NCI-H146 treated with DMSO at 0.1 percent for 48 hours (cell line): Measurements from ENCODE around the gene STYXL1.

Source experiments
- DNase-seq: peaks from one replicate; lab custom pipeline; 2025; ENCODE audit not compliant: unreplicated experiment; lab: John Stamatoyannopoulos, UW

The STYXL1 gene

GRCh38 chr7:75981453-75982305, 66.1 kb downstream of the STYXL1 start:
- no peak for DNase-seq

GRCh38 chr7:75981203-75981452, 66.7 kb downstream of the STYXL1 start:
- DNase-seq = no peak

- no peak for DNase-seq
Observed at GRCh38 chr7:75980430-75981202, 67.2 kb downstream of the STYXL1 start.

DNA sequence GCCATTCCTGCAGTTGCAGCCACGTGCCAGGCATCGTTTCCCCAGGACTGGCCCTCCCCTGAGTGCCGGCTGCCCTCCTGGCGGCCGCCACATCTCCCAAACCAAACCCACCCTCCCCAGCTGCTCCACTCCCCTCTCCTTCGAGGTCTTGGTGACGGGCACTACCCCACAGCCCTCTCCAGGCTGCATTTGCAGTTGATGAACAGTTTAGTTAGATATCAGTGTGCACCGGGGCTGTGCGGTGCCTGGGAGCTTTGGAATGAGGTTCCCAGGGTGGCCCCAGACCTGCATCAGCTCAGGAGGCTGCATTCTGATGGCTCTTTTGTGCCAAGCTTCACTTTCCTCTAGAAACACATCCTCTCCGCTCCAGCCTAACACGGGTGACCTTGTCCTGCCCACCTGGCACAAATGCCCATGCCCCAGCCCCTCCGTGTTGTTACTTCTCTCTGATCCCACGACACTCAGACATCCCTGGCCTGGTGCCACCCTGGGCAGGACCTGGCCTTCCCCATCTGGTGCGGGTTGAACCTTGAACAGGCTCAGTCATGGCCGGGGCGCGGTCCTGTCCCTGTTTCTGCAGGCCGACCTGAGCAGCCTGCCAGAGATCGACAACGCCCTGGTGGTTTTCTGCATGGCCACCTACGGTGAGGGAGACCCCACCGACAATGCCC, 67.9 kb downstream of the STYXL1 start:
- DNase-seq = no peak

- no peak for DNase-seq
Observed at GRCh38 chr7:75977743-75978142, 70.1 kb downstream of the STYXL1 start.

DNA sequence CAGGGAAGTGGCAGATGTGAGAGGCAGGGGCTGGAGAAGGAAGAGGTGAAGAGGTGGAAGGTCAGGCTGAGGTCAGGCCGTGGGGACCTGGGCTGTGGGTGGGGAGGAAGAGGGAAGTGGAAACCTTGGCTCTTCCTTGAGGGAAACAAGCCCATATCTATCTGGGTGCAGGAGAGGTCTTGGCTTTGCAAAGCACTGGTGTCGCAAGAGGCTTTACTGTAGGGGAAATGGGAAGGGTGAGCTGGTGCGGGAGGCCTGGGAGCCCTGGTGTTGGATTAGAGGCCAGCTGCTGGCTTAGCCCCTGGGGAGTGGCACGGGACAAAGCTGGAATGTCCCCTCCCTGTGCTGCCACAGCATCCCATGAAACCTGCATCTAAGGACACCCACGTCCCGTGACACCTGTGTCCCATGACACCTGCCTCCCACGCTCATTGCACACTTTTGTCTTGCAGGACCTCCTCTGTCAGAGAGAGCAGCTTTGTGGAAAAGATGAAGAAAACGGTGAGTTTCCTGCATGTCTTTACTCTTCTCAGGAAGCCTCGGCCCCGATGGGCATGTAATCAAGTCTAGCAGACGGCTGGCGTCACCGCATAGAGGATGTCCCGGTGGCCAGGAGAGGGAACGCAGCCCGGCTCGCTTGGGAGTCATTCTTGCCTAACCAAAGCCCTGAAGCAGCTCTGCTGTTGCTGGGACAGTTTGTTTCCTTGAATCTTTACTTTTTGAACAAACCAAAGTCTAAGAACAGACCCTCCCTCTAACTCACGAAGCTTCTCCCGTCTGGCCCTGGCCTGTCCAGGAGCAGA, 75.6 kb downstream of the STYXL1 start:
- DNase-seq = no peak

- no peak for DNase-seq
Observed at GRCh38 chr7:75971309-75971960, 76.4 kb downstream of the STYXL1 start.

GRCh38 chr7:75969704-75970498, 77.9 kb downstream of the STYXL1 start:
- no peak for DNase-seq

DNA sequence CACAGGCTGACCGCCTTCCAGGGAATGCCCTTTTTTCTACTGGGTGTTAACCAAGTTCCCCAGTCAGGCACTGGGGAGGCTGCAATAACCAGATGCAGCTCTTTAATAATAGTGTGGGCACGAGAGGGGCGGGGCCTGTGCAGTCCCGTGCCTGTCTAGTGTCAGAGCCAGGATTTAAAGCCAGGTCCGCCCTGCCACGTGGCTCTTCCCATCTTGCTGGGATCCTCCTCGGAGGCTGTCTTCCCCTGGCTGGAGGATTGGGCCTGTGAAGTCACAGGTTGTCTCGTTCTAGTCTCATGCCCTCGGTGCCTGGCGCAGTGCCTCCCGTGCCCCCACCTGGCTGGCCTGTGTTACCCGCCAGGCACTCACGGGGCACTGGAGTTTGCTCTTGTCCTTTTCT, 78.6 kb downstream of the STYXL1 start:
- DNase-seq = no peak

DNA sequence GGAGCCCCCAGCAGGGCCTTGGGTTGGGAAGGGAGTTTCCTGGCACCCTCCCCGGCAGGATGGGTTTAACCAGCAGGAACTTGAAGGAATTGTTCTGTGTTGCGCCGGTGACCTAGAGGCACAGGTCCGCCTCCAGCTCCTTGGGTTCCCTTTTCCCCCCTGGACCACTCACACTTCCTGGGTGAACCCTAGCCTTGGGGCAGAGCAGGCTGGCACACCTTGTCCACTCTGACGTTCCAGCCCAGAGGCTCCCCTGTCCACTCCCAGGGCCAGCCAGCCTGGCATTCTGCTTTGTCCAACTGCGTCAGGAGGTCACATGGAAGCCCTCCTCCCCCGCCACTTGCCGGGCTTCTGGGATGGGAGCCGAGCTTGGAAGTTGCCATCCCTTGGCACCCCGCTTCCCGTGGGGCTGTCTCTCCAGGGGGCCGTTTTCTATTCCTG, 79.2 kb downstream of the STYXL1 start:
- DNase-seq = no peak

DNA sequence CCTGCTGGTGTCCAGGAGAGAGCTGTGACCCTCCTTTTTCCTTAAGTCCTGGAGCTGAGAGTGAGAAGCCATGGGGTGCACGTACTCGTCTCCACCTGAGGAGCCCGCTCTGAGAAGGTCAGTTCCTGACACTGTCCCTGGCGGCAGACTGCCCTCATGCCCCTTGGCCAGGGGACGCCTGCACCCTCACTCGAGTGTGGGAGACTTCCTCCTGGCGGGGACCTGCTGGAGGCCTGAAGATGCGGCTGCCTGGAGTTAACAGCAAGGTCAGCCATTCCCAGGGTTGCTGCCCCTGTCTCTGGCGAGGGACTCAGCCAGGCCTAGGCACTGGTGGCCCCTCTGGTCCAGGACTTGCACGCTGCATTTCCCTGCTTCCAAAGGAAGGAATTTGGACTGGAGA, 79.8 kb downstream of the STYXL1 start:
- DNase-seq = no peak

DNA sequence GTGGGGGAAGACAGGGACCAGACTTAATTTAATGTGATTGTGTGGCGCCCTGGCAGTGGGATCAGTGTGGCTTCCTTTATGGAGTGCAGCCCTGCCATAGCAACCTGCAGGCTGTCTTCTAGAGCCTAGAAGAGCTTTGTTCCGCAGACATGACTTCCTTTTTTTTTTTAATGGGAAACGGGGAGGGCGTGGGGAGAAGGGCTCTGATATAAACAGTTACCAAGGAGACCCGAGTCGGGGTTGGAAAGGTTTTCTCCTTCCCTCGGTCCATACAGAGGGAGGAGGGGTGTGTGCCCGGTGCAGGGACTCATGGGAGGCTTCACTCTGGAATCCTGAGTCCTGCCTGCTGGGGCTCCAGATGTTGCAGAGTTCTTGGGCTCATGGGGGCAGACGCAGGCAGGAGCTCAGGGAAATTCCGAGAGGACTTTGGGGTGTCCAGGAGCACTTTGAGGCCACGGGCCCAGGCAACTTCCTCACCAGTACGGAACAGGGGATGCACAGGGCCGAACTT, 80.3 kb downstream of the STYXL1 start:
- no peak for DNase-seq

GRCh38 chr7:75967055-75967454, 80.7 kb downstream of the STYXL1 start:
- DNase-seq = no peak

DNA sequence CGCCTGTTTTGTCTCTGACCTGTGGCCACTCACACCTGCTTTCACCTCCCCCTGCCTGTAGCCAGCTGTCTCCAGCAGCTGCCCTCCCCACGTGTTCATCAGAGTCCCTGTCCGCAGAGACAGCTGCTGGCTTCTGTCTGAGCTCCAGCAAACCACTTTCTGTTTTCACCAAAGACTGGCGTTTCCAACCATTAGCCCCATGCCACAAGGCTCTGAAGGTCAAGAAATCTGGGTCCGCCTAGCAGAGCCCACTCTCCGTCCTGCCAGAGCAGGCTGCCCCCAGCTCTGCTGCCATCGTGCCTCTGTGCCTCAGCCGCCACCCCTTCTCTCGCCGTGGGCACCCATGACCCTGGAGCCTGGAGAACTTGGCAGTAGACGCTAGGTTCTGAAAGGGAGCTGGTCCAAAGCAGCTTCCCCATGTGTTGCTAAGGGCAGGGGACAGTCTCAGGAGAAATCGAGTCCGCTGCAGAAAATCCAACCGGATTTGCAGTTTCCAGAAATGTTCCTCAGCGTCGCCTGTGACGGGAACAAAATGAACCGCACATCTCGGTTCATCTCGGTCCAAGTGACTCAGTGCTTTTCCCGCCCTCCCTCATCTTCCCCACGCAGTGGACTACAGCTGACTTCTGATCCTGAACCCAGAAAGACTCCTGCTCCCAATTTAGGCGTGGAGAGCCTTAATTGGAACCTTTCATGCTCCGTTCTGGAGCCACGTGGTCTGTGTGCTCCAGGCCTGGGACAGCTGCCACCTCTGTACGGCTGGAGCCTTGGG, 81.4 kb downstream of the STYXL1 start:
- DNase-seq = peak; percentile 68

GRCh38 chr7:75965617-75966016, 82.2 kb downstream of the STYXL1 start:
- no peak for DNase-seq

- no peak for DNase-seq
Observed at GRCh38 chr7:75963381-75963995, 84.3 kb downstream of the STYXL1 start.

GRCh38 chr7:75962607-75963380, 85.0 kb downstream of the STYXL1 start:
- DNase-seq = no peak

- DNase-seq = no peak
Observed at GRCh38 chr7:75961218-75961617, 86.6 kb downstream of the STYXL1 start.
